KMS-11 (cell line): ENCODE data around the gene CUL9.

ENCODE experiments used
- H2AFZ ChIP-seq: fragments of 200-600 bp; sonication (generic); 2 replicates; pipeline ENCODE4 v1.6.1; 2016; ENCODE audit warnings: antibody characterized with exemption, mixed run types, low read depth
- H3K27ac ChIP-seq: fragments of 200-600 bp; sonication (generic); 2 replicates; pipeline ENCODE4 v1.6.1; 2016; ENCODE audit warnings: mild to moderate bottlenecking, mixed run types
- H3K27me3 ChIP-seq: fragments of 200-600 bp; sonication (generic); 2 replicates; pipeline ENCODE4 v1.6.1; 2017; ENCODE audit warnings: mild to moderate bottlenecking, low read depth, mixed run types, moderate library complexity; ENCODE audit not compliant: insufficient read depth
- H3K36me3 ChIP-seq: fragments of 200-600 bp; sonication (generic); 2 replicates; pipeline ENCODE4 v1.6.1; 2017; ENCODE audit warnings: mild to moderate bottlenecking, mixed run types; ENCODE audit not compliant: insufficient read depth
- H3K4me1 ChIP-seq: fragments of 200-600 bp; sonication (generic); 2 replicates; pipeline ENCODE4 v1.6.1; 2016; ENCODE audit warnings: mild to moderate bottlenecking, low read depth, mixed run types; ENCODE audit not compliant: poor library complexity, severe bottlenecking
- H3K4me2 ChIP-seq: fragments of 200-600 bp; sonication (generic); 2 replicates; pipeline ENCODE4 v1.7.0; 2016; ENCODE audit warnings: mild to moderate bottlenecking, mixed run types
- H3K4me3 ChIP-seq: fragments of 200-600 bp; sonication (generic); IDR thresholded peaks from 2 replicates; pipeline ENCODE4 v1.6.1; 2017; ENCODE audit warnings: low read depth, low read length, mixed read lengths; ENCODE audit not compliant: insufficient read depth
- H3K79me2 ChIP-seq: fragments of 200-600 bp; sonication (generic); 2 replicates; pipeline ENCODE4 v1.6.1; 2016; ENCODE audit warnings: low read depth, mixed run types; ENCODE audit not compliant: insufficient read depth
- H3K9ac ChIP-seq: fragments of 200-600 bp; sonication (generic); 2 replicates; pipeline ENCODE4 v1.6.1; 2016; ENCODE audit warnings: mild to moderate bottlenecking, mixed run types
- H4K20me1 ChIP-seq: fragments of 200-600 bp; sonication (generic); 2 replicates; pipeline ENCODE4 v1.6.1; 2016; ENCODE audit warnings: mild to moderate bottlenecking, mixed run types; ENCODE audit not compliant: insufficient read depth
- TF ChIP-seq, protein P1 (sequence below): fragments of 200-600 bp; sonication (generic); conservative IDR thresholded peaks from 2 replicates; pipeline ENCODE4 v1.6.1; 2017; ENCODE audit warnings: low read depth, mild to moderate bottlenecking, antibody characterized with exemption, low read length, moderate library complexity, mixed read lengths

The CUL9 gene

DNA sequence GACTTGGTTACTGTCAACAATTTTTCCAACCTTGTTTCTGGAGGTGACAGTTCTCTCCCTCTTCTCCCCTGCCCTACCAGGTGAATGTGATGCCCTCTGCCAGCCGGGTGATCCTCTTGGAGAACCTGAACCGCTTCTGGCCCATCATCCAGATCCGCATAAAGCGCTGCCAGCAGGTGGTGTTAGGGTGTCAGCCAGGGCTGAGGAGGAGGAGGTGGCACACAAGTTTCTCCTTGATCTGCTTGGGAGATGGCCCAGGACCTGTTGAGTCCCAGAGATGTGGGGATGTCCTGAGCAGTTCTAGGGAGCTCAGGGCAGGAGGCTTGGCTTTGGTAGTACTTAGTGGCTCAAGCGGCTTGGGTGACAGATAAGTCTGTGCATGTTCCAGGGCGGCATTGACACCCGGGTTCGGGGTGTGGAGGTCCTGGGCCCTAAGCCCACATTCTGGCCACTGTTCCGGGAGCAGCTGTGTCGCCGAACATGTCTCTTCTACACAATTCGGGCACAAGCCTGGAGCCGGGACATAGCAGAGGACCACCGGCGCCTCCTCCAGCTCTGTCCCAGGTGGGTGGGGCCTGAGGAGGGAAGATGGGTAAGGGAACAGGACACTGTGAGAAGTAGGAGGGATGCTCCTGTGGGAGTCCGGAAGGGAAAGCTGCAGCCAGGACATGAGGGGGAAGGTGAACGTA is 21.2 kb downstream of the CUL9 start:
- Histone ChIP-seq H3K4me3 (no peak overlapping the region), H3K27ac (no peak overlapping the region), H2AFZ (no peak overlapping the region), H3K4me2 (no peak overlapping the region), H3K9ac (no peak overlapping the region), H3K79me2 (no peaks in the 10 kb centered on the region), H3K4me1 (no peaks in the 10 kb centered on the region), H3K27me3 (no peaks in the 10 kb centered on the region), H4K20me1 (no peaks in the 10 kb centered on the region), H3K36me3 (no peaks in the 10 kb centered on the region)
- TF ChIP-seq, protein P1, sequence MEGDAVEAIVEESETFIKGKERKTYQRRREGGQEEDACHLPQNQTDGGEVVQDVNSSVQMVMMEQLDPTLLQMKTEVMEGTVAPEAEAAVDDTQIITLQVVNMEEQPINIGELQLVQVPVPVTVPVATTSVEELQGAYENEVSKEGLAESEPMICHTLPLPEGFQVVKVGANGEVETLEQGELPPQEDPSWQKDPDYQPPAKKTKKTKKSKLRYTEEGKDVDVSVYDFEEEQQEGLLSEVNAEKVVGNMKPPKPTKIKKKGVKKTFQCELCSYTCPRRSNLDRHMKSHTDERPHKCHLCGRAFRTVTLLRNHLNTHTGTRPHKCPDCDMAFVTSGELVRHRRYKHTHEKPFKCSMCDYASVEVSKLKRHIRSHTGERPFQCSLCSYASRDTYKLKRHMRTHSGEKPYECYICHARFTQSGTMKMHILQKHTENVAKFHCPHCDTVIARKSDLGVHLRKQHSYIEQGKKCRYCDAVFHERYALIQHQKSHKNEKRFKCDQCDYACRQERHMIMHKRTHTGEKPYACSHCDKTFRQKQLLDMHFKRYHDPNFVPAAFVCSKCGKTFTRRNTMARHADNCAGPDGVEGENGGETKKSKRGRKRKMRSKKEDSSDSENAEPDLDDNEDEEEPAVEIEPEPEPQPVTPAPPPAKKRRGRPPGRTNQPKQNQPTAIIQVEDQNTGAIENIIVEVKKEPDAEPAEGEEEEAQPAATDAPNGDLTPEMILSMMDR, result no peak

DNA sequence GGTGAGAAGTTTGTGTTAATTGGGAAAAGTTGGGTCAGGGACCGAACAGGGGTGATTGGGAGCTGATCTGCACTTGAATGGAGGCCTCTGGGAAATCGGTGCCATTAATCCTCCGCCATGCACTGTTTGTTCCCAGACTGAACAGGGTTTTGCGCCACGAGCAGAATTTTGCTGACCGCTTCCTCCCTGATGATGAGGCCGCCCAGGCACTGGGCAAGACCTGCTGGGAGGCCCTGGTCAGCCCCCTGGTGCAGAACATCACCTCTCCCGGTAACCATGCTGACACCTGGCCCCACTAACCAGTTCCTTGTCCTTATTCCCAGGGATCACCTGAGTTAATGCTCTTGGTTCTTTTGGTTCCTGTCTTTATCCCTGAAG is 21.7 kb downstream of the CUL9 start:
- no peaks in the 10 kb centered on the region for H3K27me3 ChIP-seq
- H3K4me2 ChIP-seq, result no peak overlapping the region
- H4K20me1 ChIP-seq, result no peaks in the 10 kb centered on the region
- no peaks in the 10 kb centered on the region for H3K79me2 ChIP-seq
- H3K4me1 ChIP-seq, result no peaks in the 10 kb centered on the region
- TF ChIP-seq, protein P1, result no peak
- H3K27ac ChIP-seq, result no peak overlapping the region
- H3K4me3 ChIP-seq, result no peak overlapping the region
- no peak overlapping the region for H3K9ac ChIP-seq
- no peaks in the 10 kb centered on the region for H3K36me3 ChIP-seq
- H2AFZ ChIP-seq, result no peak overlapping the region

DNA sequence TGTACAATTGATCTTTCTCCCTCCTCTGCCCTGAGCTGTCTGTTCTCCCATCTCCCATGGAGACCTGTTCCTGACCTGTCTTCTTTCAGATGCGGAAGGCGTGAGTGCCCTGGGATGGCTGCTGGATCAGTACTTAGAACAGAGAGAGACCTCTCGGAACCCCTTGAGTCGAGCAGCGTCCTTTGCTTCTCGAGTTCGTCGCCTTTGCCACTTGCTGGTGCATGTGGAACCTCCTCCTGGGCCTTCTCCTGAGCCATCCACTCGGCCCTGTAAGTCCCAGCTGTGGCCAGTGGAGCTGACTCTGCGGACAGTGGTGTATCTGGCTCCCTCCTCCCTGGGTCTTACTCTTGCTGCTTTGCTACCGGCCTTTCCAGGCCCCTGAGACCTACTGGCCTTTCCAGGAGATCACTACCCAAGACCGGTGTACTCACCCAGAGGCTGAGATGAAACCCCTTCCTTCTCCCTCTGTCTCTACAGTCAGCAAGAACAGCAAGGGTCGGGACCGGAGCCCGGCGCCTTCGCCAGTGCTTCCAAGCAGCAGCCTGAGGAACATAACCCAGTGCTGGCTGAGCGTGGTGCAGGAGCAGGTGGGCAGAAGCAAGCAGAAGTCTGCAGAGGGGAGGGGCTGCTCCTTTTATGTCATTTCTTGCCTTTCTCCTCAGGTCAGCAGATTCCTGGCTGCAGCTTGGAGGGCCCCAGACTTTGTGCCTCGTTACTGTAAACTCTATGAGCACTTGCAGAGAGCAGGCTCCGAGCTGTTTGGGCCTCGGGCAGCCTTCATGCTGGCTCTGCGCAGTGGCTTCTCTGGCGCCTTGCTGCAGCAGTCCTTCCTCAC is 22.5 kb downstream of the CUL9 start:
- Histone ChIP-seq H3K4me2 (no peak overlapping the region), H3K36me3 (no peaks in the 10 kb centered on the region), H2AFZ (no peak overlapping the region), H3K79me2 (no peaks in the 10 kb centered on the region), H3K4me3 (no peak overlapping the region), H4K20me1 (no peaks in the 10 kb centered on the region), H3K9ac (no peak overlapping the region), H3K4me1 (no peaks in the 10 kb centered on the region), H3K27ac (no peak overlapping the region), H3K27me3 (no peaks in the 10 kb centered on the region)
- TF ChIP-seq, protein P1, result no peak

DNA sequence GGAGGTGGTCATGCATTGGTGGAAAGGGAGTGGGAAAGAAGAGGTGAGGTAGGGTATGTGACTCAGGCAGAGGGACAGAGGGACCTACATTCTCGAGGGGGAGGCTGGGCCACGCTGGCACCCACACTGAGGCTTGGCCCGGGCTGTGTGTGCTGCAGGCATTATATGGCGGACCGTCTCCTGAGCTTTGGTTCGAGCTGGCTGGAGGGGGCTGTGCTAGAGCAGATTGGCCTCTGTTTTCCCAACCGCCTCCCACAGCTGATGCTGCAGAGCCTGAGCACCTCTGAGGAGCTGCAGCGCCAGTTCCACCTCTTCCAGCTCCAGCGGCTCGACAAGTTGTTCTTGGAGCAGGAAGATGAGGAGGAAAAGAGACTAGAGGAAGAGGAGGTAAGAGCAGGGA is 23.9 kb downstream of the CUL9 start:
- no peaks in the 10 kb centered on the region for H3K79me2 ChIP-seq
- H3K27me3 ChIP-seq, result no peaks in the 10 kb centered on the region
- no peaks in the 10 kb centered on the region for H3K4me1 ChIP-seq
- H3K36me3 ChIP-seq, result no peaks in the 10 kb centered on the region
- H2AFZ ChIP-seq, result no peak overlapping the region
- no peak overlapping the region for H3K27ac ChIP-seq
- no peak overlapping the region for H3K4me3 ChIP-seq
- H4K20me1 ChIP-seq, result no peaks in the 10 kb centered on the region
- no peak overlapping the region for H3K9ac ChIP-seq
- H3K4me2 ChIP-seq, result no peak overlapping the region
- TF ChIP-seq, protein P1, result no peak
